H1 (cell line): ENCODE data around the gene IQCK. TPM values are rescaled to one million over a fixed set of nuclear protein-coding genes. Genes with fewer than 3 reads are reported as not detected.

ENCODE experiments used
- CHD7 ChIP-seq: fragments of 300-600 bp; sonication (generic); IDR thresholded peaks from 2 replicates; pipeline ENCODE4 v1.7.1; 2012; ENCODE audit warnings: low read length, moderate library complexity, mild to moderate bottlenecking, inconsistent platforms; ENCODE audit not compliant: insufficient replicate concordance
- CTCF ChIP-seq, 3 experiments: IDR thresholded peaks; 1 replicate in 2 of 3; 2 replicates in 1 of 3; pipeline versions ENCODE4 v1.5.1 to v1.6.1; 2011; ENCODE audit warnings: low read length in 3 of 3, mild to moderate bottlenecking in 3 of 3, inconsistent platforms in 2 of 3, low read depth in 1 of 3, moderate library complexity in 1 of 3; ENCODE audit not compliant: insufficient read depth in 1 of 3; ENCODE audit errors: control extremely low read depth in 1 of 3
- EGR1 ChIP-seq: IDR thresholded peaks from 2 replicates; pipeline ENCODE4 v1.6.1; 2011; ENCODE audit warnings: low read depth, low read length, borderline replicate concordance
- EP300 ChIP-seq, 2 experiments: IDR thresholded peaks; 1 replicate in 1 of 2; 2 replicates in 1 of 2; pipeline ENCODE4 v1.6.1; 2011 to 2012; ENCODE audit warnings: low read depth in 2 of 2, low read length in 2 of 2, mild to moderate bottlenecking in 2 of 2, borderline replicate concordance in 1 of 2, inconsistent platforms in 1 of 2, moderate library complexity in 1 of 2
- MAFK ChIP-seq: IDR thresholded peaks from 2 replicates; pipeline ENCODE4 v1.6.1; 2012; ENCODE audit warnings: low read depth, mild to moderate bottlenecking, improper control_type of control experiment, low read length
- PHF8 ChIP-seq: fragments of 200-600 bp; sonication (generic); conservative IDR thresholded peaks from 2 replicates; pipeline ENCODE4 v1.7.1; 2012; ENCODE audit warnings: low read depth, mild to moderate bottlenecking, inconsistent platforms, low read length, moderate library complexity
- POLR2A ChIP-seq, 2 experiments: IDR thresholded peaks; 1 replicate in 1 of 2; 2 replicates in 1 of 2; pipeline ENCODE4 v1.6.1; 2011; ENCODE audit warnings: low read depth in 2 of 2, low read length in 2 of 2, mild to moderate bottlenecking in 2 of 2; ENCODE audit errors: control extremely low read depth in 1 of 2
- SP4 ChIP-seq: IDR thresholded peaks from 2 replicates; pipeline ENCODE4 v1.6.1; 2012; ENCODE audit warnings: low read length, inconsistent platforms
- polyA plus RNA-seq, 7 experiments: library from polyadenylated mRNA; depleted of rRNA in 3 of 7; stranded (reverse) in 5 of 7; unstranded in 2 of 7; fragments of >200 nt in 5 of 7; fragments of 200-250 nt in 2 of 7; gene quantifications; 1 replicate in 5 of 7; 2 replicates in 1 of 7; 4 replicates in 1 of 7; pipeline versions ENCODE4 v1.2.1 to v1.2.3, GENCODE V29; 2011 to 2013; ENCODE audit warnings: missing spikeins in 2 of 7, mixed read lengths in 2 of 7
- total RNA-seq: library from RNA; stranded (reverse); fragmentation: NEBNext Ultra II Directional; extraction: Animal tissue kit (Norgen Biotek cat#: 25700); gene quantifications from 2 replicates; pipeline ENCODE4 v1.2.1, GENCODE V29; 2021

IQCK gene
- total and polyA plus RNA-seq, 2 of the 8 experiments (the other 6 are each of a cell fraction or from before 2014, with no cell fraction given), result 6.2 to 9.3 TPM

DNA sequence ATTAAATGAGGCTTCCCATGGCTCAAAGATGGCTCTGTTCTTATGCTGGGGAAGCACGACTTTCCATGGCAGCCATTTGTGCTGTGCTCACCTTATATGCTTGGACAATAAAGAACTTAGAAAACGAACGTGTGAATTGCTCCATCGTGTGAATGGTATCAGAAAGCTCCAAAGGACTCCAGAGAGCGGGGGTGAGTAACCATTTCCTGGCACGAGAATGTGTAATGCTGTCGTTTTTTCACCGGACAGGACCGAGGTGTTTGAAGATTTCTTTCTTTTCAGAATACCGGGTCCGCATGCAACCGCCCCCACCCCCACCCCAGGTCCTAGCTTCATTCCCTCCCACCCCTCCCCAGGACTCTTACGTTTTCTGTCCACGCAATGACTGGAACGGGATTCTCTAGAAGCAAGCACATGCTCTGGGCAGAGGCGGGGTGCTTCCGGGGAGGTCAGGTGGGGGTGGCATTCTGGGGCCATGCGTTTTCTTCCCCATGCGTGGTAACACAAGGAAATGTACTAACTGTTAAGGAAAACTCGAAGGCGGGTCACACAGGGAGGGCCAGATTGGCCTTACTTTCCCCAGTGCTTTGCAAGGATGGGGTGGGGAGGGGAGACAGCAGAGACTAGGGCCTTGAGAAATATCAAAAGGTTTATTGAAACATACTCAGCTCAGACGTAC is 140.4 kb downstream of the IQCK start (continued):
- TF ChIP-seq CHD7 (no peak), SP4 (no peak), EGR1 (no peak), POLR2A (IDR thresholded peaks at IDR 0.05; ENCODE audit: control extremely low read depth in 1 of 2, low read depth in 2 of 2, low read length in 2 of 2) (no peak), MAFK (no peak), EP300 (IDR thresholded peaks at IDR 0.05; ENCODE audit: borderline replicate concordance in 1 of 2, low read depth in 2 of 2, low read length in 2 of 2) (no peak), CTCF (IDR thresholded peaks at IDR 0.05; ENCODE audit: control extremely low read depth in 1 of 3, insufficient read depth in 1 of 3, low read depth in 1 of 3, low read length in 3 of 3) (no peak), PHF8 (no peak)
